H9 (cell line): ENCODE data around the gene FSTL4. TPM values are rescaled to one million over a fixed set of nuclear protein-coding genes. Genes with fewer than 3 reads are reported as not detected.

ENCODE experiments used
- DNase-seq: peaks from one replicate; pipeline ENCODE4 v3.0.0-alpha.2; 2017
- H2AFZ ChIP-seq: one replicate; pipeline ENCODE4 v1.6.1; 2013; ENCODE audit warnings: mild to moderate bottlenecking, low read length, control low read depth, moderate library complexity
- H2AK5ac ChIP-seq: 2 replicates; pipeline ENCODE4 v1.6.1; 2013; ENCODE audit warnings: low read length, control low read depth, mixed read lengths; ENCODE audit not compliant: insufficient read length
- H2BK120ac ChIP-seq: one replicate; pipeline ENCODE4 v1.6.1; 2013; ENCODE audit warnings: low read depth, mild to moderate bottlenecking, low read length, control low read depth, inconsistent platforms; ENCODE audit not compliant: poor library complexity, severe bottlenecking
- H2BK12ac ChIP-seq: 2 replicates; pipeline ENCODE4 v1.6.1; 2013; ENCODE audit warnings: low read length, control low read depth, mixed read lengths, low read depth; ENCODE audit not compliant: insufficient read length
- H2BK15ac ChIP-seq: 2 replicates; pipeline ENCODE4 v1.6.1; 2013; ENCODE audit warnings: low read depth, low read length, control low read depth
- H2BK20ac ChIP-seq: one replicate; pipeline ENCODE4 v1.6.1; 2013; ENCODE audit warnings: low read depth, mild to moderate bottlenecking, low read length, control low read depth, inconsistent platforms; ENCODE audit not compliant: poor library complexity, severe bottlenecking
- H2BK5ac ChIP-seq: 2 replicates; pipeline ENCODE4 v1.6.1; 2013; ENCODE audit warnings: low read length, control low read depth, mixed read lengths; ENCODE audit not compliant: insufficient read length
- H3K14ac ChIP-seq: 2 replicates; pipeline ENCODE4 v1.6.1; 2013; ENCODE audit warnings: low read length, control low read depth; ENCODE audit not compliant: insufficient read depth
- H3K18ac ChIP-seq: 2 replicates; pipeline ENCODE4 v1.6.1; 2013; ENCODE audit warnings: low read depth, mild to moderate bottlenecking, mixed read lengths, low read length, control low read depth; ENCODE audit not compliant: insufficient read length
- H3K23ac ChIP-seq: 2 replicates; pipeline ENCODE4 v1.6.1; 2013; ENCODE audit warnings: low read length, control low read depth, mixed read lengths, low read depth; ENCODE audit not compliant: insufficient read length
- H3K23me2 ChIP-seq: 2 replicates; pipeline ENCODE4 v1.6.1; 2013; ENCODE audit warnings: low read depth, mild to moderate bottlenecking, mixed read lengths, low read length, control low read depth; ENCODE audit not compliant: insufficient read length, poor library complexity, severe bottlenecking
- H3K27ac ChIP-seq: 2 replicates; pipeline ENCODE4 v1.5.1; 2013; ENCODE audit warnings: low read length, control low read depth, mixed read lengths, low read depth; ENCODE audit not compliant: insufficient read length
- H3K27me3 ChIP-seq: 2 replicates; pipeline ENCODE4 v1.6.1; 2013; ENCODE audit warnings: low read length, control low read depth, inconsistent platforms; ENCODE audit not compliant: insufficient read depth
- H3K4ac ChIP-seq: 2 replicates; pipeline ENCODE4 v1.6.1; 2013; ENCODE audit warnings: low read depth, mild to moderate bottlenecking, control low read depth, inconsistent platforms, low read length, moderate library complexity
- H3K4me1 ChIP-seq: 2 replicates; pipeline ENCODE4 v1.6.1; 2013; ENCODE audit warnings: low read length, control low read depth, inconsistent platforms; ENCODE audit not compliant: insufficient read depth
- H3K4me2 ChIP-seq: 2 replicates; pipeline ENCODE4 v1.6.1; 2013; ENCODE audit warnings: low read length, control low read depth, mixed read lengths; ENCODE audit not compliant: insufficient read length, insufficient read depth
- H3K56ac ChIP-seq: 2 replicates; pipeline ENCODE4 v1.6.1; 2013; ENCODE audit warnings: low read depth, mild to moderate bottlenecking, mixed read lengths, low read length, control low read depth; ENCODE audit not compliant: insufficient read length
- H3K79me1 ChIP-seq: 2 replicates; pipeline ENCODE4 v1.6.1; 2013; ENCODE audit warnings: low read depth, mild to moderate bottlenecking, moderate library complexity, low read length, control low read depth, inconsistent platforms; ENCODE audit not compliant: insufficient read depth, poor library complexity, severe bottlenecking
- H3K79me2 ChIP-seq: 2 replicates; pipeline ENCODE4 v1.6.1; 2013; ENCODE audit warnings: low read length, control low read depth, inconsistent platforms; ENCODE audit not compliant: insufficient read depth
- H3K9ac ChIP-seq: 2 replicates; pipeline ENCODE4 v1.6.1; 2013; ENCODE audit warnings: low read length, control low read depth, mixed read lengths; ENCODE audit not compliant: insufficient read length; ENCODE audit errors: extremely low read depth
- H3K9me3 ChIP-seq: one replicate; pipeline ENCODE4 v1.6.1; 2013; ENCODE audit warnings: low read depth, low read length, inconsistent platforms; ENCODE audit not compliant: control insufficient read depth
- H3T11ph ChIP-seq: one replicate; pipeline ENCODE4 v1.6.1; 2013; ENCODE audit warnings: mild to moderate bottlenecking, low read length, control low read depth, inconsistent platforms
- H4K20me1 ChIP-seq: one replicate; pipeline ENCODE4 v1.6.1; 2013; ENCODE audit not compliant: control insufficient read depth, insufficient read length, insufficient read depth
- H4K5ac ChIP-seq: 2 replicates; pipeline ENCODE4 v1.6.1; 2013; ENCODE audit warnings: low read depth, mild to moderate bottlenecking, mixed read lengths, low read length, control low read depth; ENCODE audit not compliant: insufficient read length
- H4K8ac ChIP-seq: replicated peaks from 2 replicates; pipeline ENCODE4 v1.6.1; 2013; ENCODE audit warnings: low read length, control low read depth, mixed read lengths, low read depth; ENCODE audit not compliant: insufficient read length
- H4K91ac ChIP-seq: 2 replicates; pipeline ENCODE4 v1.6.1; 2013; ENCODE audit warnings: low read depth, mild to moderate bottlenecking, moderate library complexity, mixed read lengths, low read length, control low read depth; ENCODE audit not compliant: insufficient read length
- H3K27ac Mint-ChIP-seq, 3 experiments: 2 replicates in 2 of 3; 3 replicates in 1 of 3; pipeline ENCODE4 v1.8.0; 2020 to 2021; ENCODE audit warnings: mixed read lengths in 3 of 3, mild to moderate bottlenecking in 1 of 3, moderate library complexity in 1 of 3
- H3K27me3 Mint-ChIP-seq: 2 replicates; pipeline ENCODE4 v1.8.0; 2021; ENCODE audit warnings: low read depth, mild to moderate bottlenecking, moderate library complexity, mixed read lengths
- H3K36me3 Mint-ChIP-seq, 3 experiments: 2 replicates in 2 of 3; 3 replicates in 1 of 3; pipeline ENCODE4 v1.8.0; 2020 to 2021; ENCODE audit warnings: low read depth in 3 of 3, mixed read lengths in 3 of 3; ENCODE audit not compliant: insufficient read depth in 1 of 3
- H3K4me1 Mint-ChIP-seq, 2 experiments: 2 replicates each; pipeline ENCODE4 v1.8.0; 2020; ENCODE audit warnings: mixed read lengths in 2 of 2
- H3K4me3 Mint-ChIP-seq, 2 experiments: 2 replicates in 1 of 2; 3 replicates in 1 of 2; pipeline ENCODE4 v1.8.0; 2020 to 2021; ENCODE audit warnings: mild to moderate bottlenecking in 2 of 2, mixed read lengths in 2 of 2, moderate library complexity in 1 of 2
- H3K9me3 Mint-ChIP-seq, 2 experiments: 2 replicates in 1 of 2; 3 replicates in 1 of 2; pipeline ENCODE4 v1.8.0; 2020; ENCODE audit warnings: mild to moderate bottlenecking in 2 of 2, mixed read lengths in 2 of 2, moderate library complexity in 1 of 2
- CTCF ChIP-seq: fragments of 200-600 bp; sonication (generic); conservative IDR thresholded peaks from 3 replicates; pipeline ENCODE4 v1.8.0; 2021; ENCODE audit warnings: antibody characterized with exemption, mild to moderate bottlenecking
- WGBS: extraction: QIAGEN DNeasy Blood & Tissue Kit; methylation state at CpG from one replicate; pipeline ENCODE4 v1.1.7; 2013; ENCODE audit warnings: missing lambda C conversion rate, low lambda C conversion rate, mixed read lengths; ENCODE audit not compliant: insufficient read length; ENCODE audit errors: extremely low coverage; 5-methylcytosine and 5-hydroxymethylcytosine counted together
- total RNA-seq: library from RNA; stranded (reverse); gene quantifications from 2 replicates; pipeline ENCODE4 v1.2.1, GENCODE V29; 2021

The FSTL4 gene
- total RNA-seq, 1 experiment from 2014 or later: 5.7 TPM

- H2BK120ac ChIP-seq: no peak overlapping the region
- H3K27me3 Mint-ChIP-seq: no peaks in the 10 kb centered on the region
- H2AK5ac ChIP-seq: no peak overlapping the region
- no peak overlapping the region for H2AFZ ChIP-seq
- peak overlapping the region in 1 of 3 experiments; percentile 52; a peak in 1 of 7 replicates for H3K27ac Mint-ChIP-seq
- H3K4me2 ChIP-seq: no peak overlapping the region
- no peak overlapping the region for H3K56ac ChIP-seq
- no peak overlapping the region for H2BK12ac ChIP-seq
- H3K14ac ChIP-seq: no peak overlapping the region
- no peak overlapping the region for H4K8ac ChIP-seq
- H3K79me1 ChIP-seq: no peaks in the 10 kb centered on the region
- no peak overlapping the region for H4K91ac ChIP-seq
- no peak overlapping the region for H2BK15ac ChIP-seq
- H3K4ac ChIP-seq: no peak overlapping the region
- H4K20me1 ChIP-seq: no peaks in the 10 kb centered on the region
- no peaks in the 10 kb centered on the region for H3K23me2 ChIP-seq
- H2BK20ac ChIP-seq: no peak overlapping the region
- no peak overlapping the region for H2BK5ac ChIP-seq
- H3K18ac ChIP-seq: no peak overlapping the region
- H3K9me3 ChIP-seq: no peaks in the 10 kb centered on the region
- H3K36me3 Mint-ChIP-seq: no peaks in the 10 kb centered on the region; a peak in 2 of 7 replicates
- no peak overlapping the region for H3K4me3 Mint-ChIP-seq
- peak; percentile 73 for TF ChIP-seq CTCF
- no CpG with 5 or more reads among the region's 22 CpGs for WGBS
- peaks cover 3% of the 10 kb centered on the region; the same call in 1 of the 2 replicates for H3K4me1 ChIP-seq
- no peaks in the 10 kb centered on the region for H3K27me3 ChIP-seq
- peak; percentile 82 for DNase-seq
- no peak overlapping the region for H4K5ac ChIP-seq
- H3K4me1 Mint-ChIP-seq: peaks cover 42 to 44% of the 10 kb centered on the region in 2 experiments
- no peaks in the 10 kb centered on the region for H3K9me3 Mint-ChIP-seq
- H3K9ac ChIP-seq: no peak overlapping the region
- no peak overlapping the region for H3K27ac ChIP-seq
- no peak overlapping the region for H3T11ph ChIP-seq
- H3K79me2 ChIP-seq: no peaks in the 10 kb centered on the region
- H3K23ac ChIP-seq: no peak overlapping the region
Measured at GRCh38 chr5:133316346-133317343, 295.7 kb downstream of the FSTL4 start.
